ENCODE results near the gene HDHD2.
A peak's percentile ranks its signal among the peaks of the same experiment; 100 is the strongest.
"Not testable (repeated sequence)": the region's sequence is repeated elsewhere in the genome, so short reads cannot be mapped to it uniquely, and the experiment has no call there.

HDHD2 gene

GRCh38 chr18:47150029-47150823, at the start of gene HDHD2:
Gene HDHD2 (minus strand): TSS chr18:47150500. CDS start chr18:47136439, 14,061 bp downstream.
- H3K27ac ChIP-seq: peak within 1 kb of the TSS; percentile 93
- TF ChIP-seq CTCF (conservative IDR thresholded peaks at IDR 0.05): no peak

- H3K27ac ChIP-seq: peak overlapping the region; percentile 18; the same call in 1 of the 2 replicates
These were observed 45.7 kb upstream of the HDHD2 start for GRCh38 chr18:47195961-47196360.

- H3K27ac ChIP-seq: no peak overlapping the region
These were observed 41.7 kb upstream of the HDHD2 start for GRCh38 chr18:47191961-47192360.

GRCh38 chr18:47187721-47188120, 37.4 kb upstream of the HDHD2 start:
- no peak for TF ChIP-seq CTCF (conservative IDR thresholded peaks at IDR 0.05)

More at GRCh38 chr18:47191961-47192360, 41.7 kb upstream of the HDHD2 start:
- no peak for TF ChIP-seq CTCF (conservative IDR thresholded peaks at IDR 0.05)

GRCh38 chr18:47184419-47185050, 34.2 kb upstream of the HDHD2 start:
- H3K27ac ChIP-seq: no peak overlapping the region
- no peak for TF ChIP-seq CTCF (conservative IDR thresholded peaks at IDR 0.05)

More at GRCh38 chr18:47187721-47188120, 37.4 kb upstream of the HDHD2 start:
- no peak overlapping the region for H3K27ac ChIP-seq

- H3K27ac ChIP-seq: not testable (repeated sequence)
These were observed 31.9 kb upstream of the HDHD2 start for GRCh38 chr18:47182156-47182555.

- H3K27ac ChIP-seq: no peak overlapping the region
- TF ChIP-seq CTCF (conservative IDR thresholded peaks at IDR 0.05): no peak
These were observed 30.5 kb upstream of the HDHD2 start for GRCh38 chr18:47180765-47181164.

- no peak for TF ChIP-seq CTCF (conservative IDR thresholded peaks at IDR 0.05)
- H3K27ac ChIP-seq: no peak overlapping the region
These were observed 29.2 kb upstream of the HDHD2 start for GRCh38 chr18:47179520-47179919.
